GM23248 (cell line): ENCODE data around the gene THSD4. TPM values are rescaled to one million over a fixed set of nuclear protein-coding genes. Genes with fewer than 3 reads are reported as not detected.

Source experiments
- DNase-seq: peaks from one replicate; pipeline ENCODE4 v3.0.0-alpha.2; 2015
- H2AFZ ChIP-seq: fragments of 200-600 bp; sonication (generic); 2 replicates; pipeline ENCODE4 v1.6.1; 2016; ENCODE audit warnings: antibody characterized with exemption
- H3F3A ChIP-seq: fragments of 200-600 bp; sonication (generic); 2 replicates; pipeline ENCODE4 v1.6.1; 2016; ENCODE audit warnings: mild to moderate bottlenecking, antibody characterized with exemption, mixed run types; ENCODE audit not compliant: insufficient read depth
- H3K27ac ChIP-seq: fragments of 200-600 bp; sonication (generic); 2 replicates; pipeline ENCODE4 v1.5.1; 2016; ENCODE audit warnings: mild to moderate bottlenecking
- H3K27me3 ChIP-seq: fragments of 200-600 bp; sonication (generic); replicated peaks from 2 replicates; pipeline ENCODE4 v1.6.1; 2016; ENCODE audit warnings: mild to moderate bottlenecking; ENCODE audit not compliant: insufficient read depth
- H3K36me3 ChIP-seq: fragments of 200-600 bp; sonication (generic); 2 replicates; pipeline ENCODE4 v1.6.1; 2016; ENCODE audit warnings: low read depth, mild to moderate bottlenecking
- H3K4me1 ChIP-seq: fragments of 200-600 bp; sonication (generic); 2 replicates; pipeline ENCODE4 v1.6.1; 2016; ENCODE audit warnings: mild to moderate bottlenecking; ENCODE audit not compliant: insufficient read depth
- H3K4me2 ChIP-seq: fragments of 200-600 bp; sonication (generic); one replicate; pipeline ENCODE4 v1.6.1; 2016; ENCODE audit warnings: mild to moderate bottlenecking; ENCODE audit not compliant: unreplicated experiment
- H3K4me3 ChIP-seq: fragments of 200-600 bp; sonication (generic); 2 replicates; pipeline ENCODE4 v1.5.1; 2016; ENCODE audit warnings: mild to moderate bottlenecking
- H3K79me2 ChIP-seq: fragments of 200-600 bp; sonication (generic); 2 replicates; pipeline ENCODE4 v1.6.1; 2016; ENCODE audit warnings: mild to moderate bottlenecking; ENCODE audit not compliant: insufficient read depth
- H3K9ac ChIP-seq: fragments of 200-600 bp; sonication (generic); 2 replicates; pipeline ENCODE4 v1.6.1; 2016; ENCODE audit warnings: mild to moderate bottlenecking
- H3K9me2 ChIP-seq: fragments of 200-600 bp; sonication (generic); 2 replicates; pipeline ENCODE4 v1.6.1; 2016; ENCODE audit warnings: mixed run types, mild to moderate bottlenecking, moderate library complexity; ENCODE audit not compliant: insufficient read depth
- H3K9me3 ChIP-seq: fragments of 200-600 bp; sonication (generic); one replicate; pipeline ENCODE4 v1.6.1; 2017; ENCODE audit warnings: low read depth
- H4K20me1 ChIP-seq: fragments of 200-600 bp; sonication (generic); 2 replicates; pipeline ENCODE4 v1.6.0; 2016; ENCODE audit not compliant: insufficient read depth
- EZH2 ChIP-seq: fragments of 200-600 bp; sonication (generic); IDR thresholded peaks from 2 replicates; pipeline ENCODE4 v1.6.1; 2018; ENCODE audit warnings: antibody characterized with exemption, mild to moderate bottlenecking; ENCODE audit not compliant: insufficient read depth, poor library complexity, severe bottlenecking
- EZH2phosphoT487 ChIP-seq: fragments of 200-600 bp; sonication (generic); IDR thresholded peaks from 2 replicates; pipeline ENCODE4 v1.6.1; 2018; ENCODE audit warnings: antibody characterized with exemption, moderate library complexity, mild to moderate bottlenecking, low read depth; ENCODE audit not compliant: insufficient read depth
- WGBS, 2 experiments: methylation state at CpG; one replicate each; pipeline ENCODE4 v1.1.6; 2015 to 2017; ENCODE audit warnings: low lambda C conversion rate in 2 of 2, low coverage in 1 of 2; ENCODE audit errors: missing lambda C conversion rate in 2 of 2; 5-methylcytosine and 5-hydroxymethylcytosine counted together
- in situ Hi-C: fragments of 300-500 bp; cut with MboI; formaldehyde crosslinking; loops from 2 replicates; pipeline ENCODE4 v1.15.0; 2020
- polyA plus RNA-seq: library from polyadenylated mRNA; unstranded; fragments of >200 nt; fragmentation: Nextera tagmentation; extraction: Ambion mirVana; gene quantifications from 2 replicates; pipeline ENCODE4 v1.2.1, GENCODE V29; 2016
- total RNA-seq: library from RNA; depleted of rRNA; stranded (reverse); fragments of >200 nt; shearing (Covaris generic); gene quantifications from 2 replicates; pipeline ENCODE4 v1.2.3, GENCODE V29; 2014

THSD4 gene
- total and polyA plus RNA-seq, 2 experiments from 2014 or later, result 14.2 to 58.9 TPM

- no peak overlapping the region for H3K4me2 ChIP-seq
- H3K9me2 ChIP-seq, result no peaks in the 10 kb centered on the region
- no peaks in the 10 kb centered on the region for H3K79me2 ChIP-seq
- no peak for DNase-seq
- TF ChIP-seq EZH2 (no peak), EZH2phosphoT487 (no peak)
- WGBS, 2 experiments, result 87 to 89% methylated on average over 32 to 37 of the region's 38 CpGs
- H3K9ac ChIP-seq, result no peak overlapping the region
- no peaks in the 10 kb centered on the region for H3K36me3 ChIP-seq
- H3K4me1 ChIP-seq, result peaks cover 9% of the 10 kb centered on the region; the same call in 1 of the 2 replicates
- H3K27ac ChIP-seq, result no peak overlapping the region
- no peaks in the 10 kb centered on the region for H4K20me1 ChIP-seq
- in situ Hi-C loops, result no loop called here
- no peaks in the 10 kb centered on the region for H3K9me3 ChIP-seq
- no peak overlapping the region for H3K4me3 ChIP-seq
- H2AFZ ChIP-seq, result no peak overlapping the region
- H3K27me3 ChIP-seq, result no peaks in the 10 kb centered on the region
- H3F3A ChIP-seq, result no peaks in the 10 kb centered on the region
Observed at GRCh38 chr15:71811752-71812735, 696.8 kb downstream of the THSD4 start.

- H3K27me3 ChIP-seq, result no peaks in the 10 kb centered on the region
- no peaks in the 10 kb centered on the region for H3K9me2 ChIP-seq
- in situ Hi-C loops, result no loop called here
- H3K36me3 ChIP-seq, result no peaks in the 10 kb centered on the region
- H2AFZ ChIP-seq, result no peak overlapping the region
- H3K27ac ChIP-seq, result no peak overlapping the region
- H3K4me2 ChIP-seq, result no peak overlapping the region
- 0 out of 2 replicates have a peak, but pooled peaks cover 1% of the 10 kb centered on the region for H3K4me1 ChIP-seq
- DNase-seq, result peak; percentile 40
- no peak overlapping the region for H3K4me3 ChIP-seq
- WGBS, 2 experiments, result 66 to 68% methylated on average over 16 of the region's 16 CpGs
- H3K79me2 ChIP-seq, result no peaks in the 10 kb centered on the region
- TF ChIP-seq EZH2phosphoT487, result no peak
- TF ChIP-seq EZH2, result no peak
- no peaks in the 10 kb centered on the region for H3K9me3 ChIP-seq
- H3K9ac ChIP-seq, result no peak overlapping the region
- no peaks in the 10 kb centered on the region for H3F3A ChIP-seq
- no peaks in the 10 kb centered on the region for H4K20me1 ChIP-seq
Observed at GRCh38 chr15:71812966-71813722, 697.9 kb downstream of the THSD4 start.

- Histone ChIP-seq H3K9me3 (no peaks in the 10 kb centered on the region), H3K9ac (no peak overlapping the region), H3F3A (no peaks in the 10 kb centered on the region), H3K27me3 (no peaks in the 10 kb centered on the region), H3K4me1 (no peaks in the 10 kb centered on the region), H3K36me3 (no peaks in the 10 kb centered on the region), H4K20me1 (no peaks in the 10 kb centered on the region), H3K79me2 (no peaks in the 10 kb centered on the region), H2AFZ (no peak overlapping the region), H3K4me3 (no peak overlapping the region), H3K9me2 (no peaks in the 10 kb centered on the region), H3K27ac (no peak overlapping the region), H3K4me2 (no peak overlapping the region)
- WGBS, 2 experiments, result 88 to 93% methylated on average over 7 to 9 of the region's 9 CpGs
- in situ Hi-C loops, result no loop called here
- no peak for DNase-seq
- no peak for TF ChIP-seq EZH2phosphoT487
- no peak for TF ChIP-seq EZH2
Observed at GRCh38 chr15:71813723-71814470, 698.6 kb downstream of the THSD4 start.

- TF ChIP-seq EZH2, result no peak
- no peak for TF ChIP-seq EZH2phosphoT487
- H3K27me3 ChIP-seq, result no peaks in the 10 kb centered on the region
- no peak overlapping the region for H3K9ac ChIP-seq
- H3K9me3 ChIP-seq, result no peaks in the 10 kb centered on the region
- no peak overlapping the region for H3K4me2 ChIP-seq
- no peak overlapping the region for H2AFZ ChIP-seq
- H3F3A ChIP-seq, result no peaks in the 10 kb centered on the region
- no peaks in the 10 kb centered on the region for H3K4me1 ChIP-seq
- H3K4me3 ChIP-seq, result no peak overlapping the region
- H3K79me2 ChIP-seq, result no peaks in the 10 kb centered on the region
- in situ Hi-C loops, result no loop called here
- H3K36me3 ChIP-seq, result no peaks in the 10 kb centered on the region
- H3K9me2 ChIP-seq, result no peaks in the 10 kb centered on the region
- 56 to 65% methylated on average over 3 of the region's 3 CpGs for WGBS, 2 experiments
- no peaks in the 10 kb centered on the region for H4K20me1 ChIP-seq
- no peak overlapping the region for H3K27ac ChIP-seq
- no peak for DNase-seq
Observed at GRCh38 chr15:71815301-71815700, 700.0 kb downstream of the THSD4 start.
